ENCODE data around the gene TFCP2.

Gene TFCP2

DNA sequence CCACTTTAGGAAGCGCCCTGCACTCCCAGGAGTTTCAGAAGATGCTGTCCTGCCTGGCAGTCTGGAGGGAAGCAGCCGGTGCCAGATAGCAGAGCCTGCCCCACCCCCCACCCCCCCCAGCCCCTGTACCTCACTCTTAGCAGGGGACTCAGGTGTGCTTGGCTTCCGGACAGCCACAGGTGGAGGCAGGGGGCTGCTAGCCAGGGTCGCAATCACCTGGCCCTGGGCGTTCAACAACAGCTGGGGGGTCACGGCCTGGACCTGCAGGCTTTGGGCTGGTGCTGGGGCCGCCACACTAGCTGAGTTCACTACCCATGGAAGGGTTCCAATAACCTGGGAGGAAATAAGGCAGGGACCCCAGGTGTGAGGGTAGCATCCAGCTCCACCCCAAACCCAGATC lies 22.9 kb upstream of the TFCP2 start:
- H3K36me3 ChIP-seq (replicated peaks; ENCODE audit: low read depth, low read length) = no peaks in the 10 kb centered on the region
- no peaks in the 10 kb centered on the region for H4K20me1 ChIP-seq (ENCODE audit: insufficient read depth, low read length)
- no peak overlapping the region for H3K27ac ChIP-seq (ENCODE audit: low read length)
- H3K4me2 ChIP-seq (ENCODE audit: low read length) = no peak overlapping the region
- no peaks in the 10 kb centered on the region for H3K79me2 ChIP-seq (ENCODE audit: low read length)
- H2AFZ ChIP-seq (ENCODE audit: low read depth, low read length) = no peak overlapping the region
- TF ChIP-seq, protein P1, sequence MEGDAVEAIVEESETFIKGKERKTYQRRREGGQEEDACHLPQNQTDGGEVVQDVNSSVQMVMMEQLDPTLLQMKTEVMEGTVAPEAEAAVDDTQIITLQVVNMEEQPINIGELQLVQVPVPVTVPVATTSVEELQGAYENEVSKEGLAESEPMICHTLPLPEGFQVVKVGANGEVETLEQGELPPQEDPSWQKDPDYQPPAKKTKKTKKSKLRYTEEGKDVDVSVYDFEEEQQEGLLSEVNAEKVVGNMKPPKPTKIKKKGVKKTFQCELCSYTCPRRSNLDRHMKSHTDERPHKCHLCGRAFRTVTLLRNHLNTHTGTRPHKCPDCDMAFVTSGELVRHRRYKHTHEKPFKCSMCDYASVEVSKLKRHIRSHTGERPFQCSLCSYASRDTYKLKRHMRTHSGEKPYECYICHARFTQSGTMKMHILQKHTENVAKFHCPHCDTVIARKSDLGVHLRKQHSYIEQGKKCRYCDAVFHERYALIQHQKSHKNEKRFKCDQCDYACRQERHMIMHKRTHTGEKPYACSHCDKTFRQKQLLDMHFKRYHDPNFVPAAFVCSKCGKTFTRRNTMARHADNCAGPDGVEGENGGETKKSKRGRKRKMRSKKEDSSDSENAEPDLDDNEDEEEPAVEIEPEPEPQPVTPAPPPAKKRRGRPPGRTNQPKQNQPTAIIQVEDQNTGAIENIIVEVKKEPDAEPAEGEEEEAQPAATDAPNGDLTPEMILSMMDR (IDR thresholded peaks at IDR 0.05; ENCODE audit: low read depth, low read length) = no peak
- no peak for TF ChIP-seq EZH2phosphoT487 (IDR thresholded peaks at IDR 0.05; ENCODE audit: low read depth)
- H3K4me3 ChIP-seq (ENCODE audit: low read length) = no peak overlapping the region
- no peaks in the 10 kb centered on the region for H3K9me3 ChIP-seq (ENCODE audit: insufficient read depth, low read length)
- no peaks in the 10 kb centered on the region for H3K4me1 ChIP-seq (ENCODE audit: low read length)
- H3K27me3 ChIP-seq (ENCODE audit: low read depth, low read length) = no peaks in the 10 kb centered on the region
- H3K9ac ChIP-seq (ENCODE audit: low read length) = no peak overlapping the region

DNA sequence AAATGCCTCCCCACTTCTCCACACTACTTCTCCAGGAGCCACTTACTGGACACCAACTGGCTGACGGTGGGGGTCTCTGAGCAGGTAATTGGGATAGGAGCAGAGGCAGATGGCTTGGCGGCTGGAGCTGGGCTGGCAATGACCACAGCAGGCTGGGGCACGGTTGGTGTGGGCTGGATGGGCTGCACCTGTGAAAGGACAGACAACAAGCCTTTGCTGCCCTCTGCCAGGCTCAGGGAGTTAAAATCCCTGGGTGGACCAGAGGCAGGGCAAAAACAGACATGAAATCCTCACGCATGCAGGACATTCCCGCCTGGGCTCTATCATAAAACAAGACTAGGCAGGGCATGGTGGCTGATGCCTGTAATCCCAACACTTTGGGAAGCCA lies 19.3 kb upstream of the TFCP2 start:
- H3K9me3 ChIP-seq (ENCODE audit: insufficient read depth, low read length) = no peaks in the 10 kb centered on the region
- H3K4me3 ChIP-seq (ENCODE audit: low read length) = no peak overlapping the region
- no peak overlapping the region for H2AFZ ChIP-seq (ENCODE audit: low read depth, low read length)
- no peak overlapping the region for H3K27ac ChIP-seq (ENCODE audit: low read length)
- H4K20me1 ChIP-seq (ENCODE audit: insufficient read depth, low read length) = no peaks in the 10 kb centered on the region
- H3K27me3 ChIP-seq (ENCODE audit: low read depth, low read length) = no peaks in the 10 kb centered on the region
- H3K79me2 ChIP-seq (ENCODE audit: low read length) = no peaks in the 10 kb centered on the region
- H3K4me2 ChIP-seq (ENCODE audit: low read length) = no peak overlapping the region
- no peak overlapping the region for H3K9ac ChIP-seq (ENCODE audit: low read length)
- H3K4me1 ChIP-seq (ENCODE audit: low read length) = peaks cover 19% of the 10 kb centered on the region
- no peaks in the 10 kb centered on the region for H3K36me3 ChIP-seq (replicated peaks; ENCODE audit: low read depth, low read length)
- TF ChIP-seq EZH2phosphoT487 (IDR thresholded peaks at IDR 0.05; ENCODE audit: low read depth) = no peak

DNA sequence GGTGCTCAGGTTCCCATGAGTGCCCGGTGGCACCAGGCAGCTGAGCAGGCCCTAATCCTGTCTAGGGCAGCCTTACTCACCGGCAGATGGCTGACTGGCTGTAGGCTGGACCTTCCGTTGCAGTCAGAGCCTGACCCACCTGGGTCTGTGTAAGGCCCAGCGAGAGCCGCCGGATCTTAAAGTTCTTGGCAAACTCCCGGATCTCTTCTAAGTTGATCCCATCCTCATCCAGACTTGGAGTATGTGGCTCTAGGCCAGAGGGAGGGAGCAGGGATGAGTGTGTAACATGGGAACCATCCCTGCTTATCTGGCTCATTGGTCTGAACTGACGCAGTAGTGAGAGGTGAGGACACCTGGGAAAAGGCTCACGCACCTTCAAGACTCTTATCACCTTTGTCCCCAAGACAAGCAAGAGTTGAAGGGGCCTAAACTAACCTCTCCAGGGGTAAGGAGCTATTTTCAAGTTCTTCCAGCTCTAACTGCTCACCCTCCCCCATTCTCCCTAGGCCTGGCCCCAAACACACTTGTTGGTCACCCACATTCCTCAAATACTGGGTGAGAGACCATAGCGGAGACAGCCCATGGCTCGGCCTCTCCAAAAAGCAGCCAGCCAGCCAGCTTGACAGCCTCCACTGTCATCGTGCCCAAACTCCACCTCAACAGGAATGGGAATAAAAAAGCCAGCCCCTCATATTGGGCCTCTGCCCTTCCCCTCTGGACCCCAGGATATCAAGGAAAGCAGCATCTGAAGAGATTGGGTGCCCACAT lies 18.8 kb upstream of the TFCP2 start:
- Histone ChIP-seq H3K4me3 (ENCODE audit: low read length) (no peak overlapping the region), H3K4me2 (ENCODE audit: low read length) (no peak overlapping the region), H2AFZ (ENCODE audit: low read depth, low read length) (no peak overlapping the region), H3K9me3 (ENCODE audit: insufficient read depth, low read length) (no peaks in the 10 kb centered on the region), H3K9ac (ENCODE audit: low read length) (no peak overlapping the region), H3K27ac (ENCODE audit: low read length) (no peak overlapping the region), H3K79me2 (ENCODE audit: low read length) (no peaks in the 10 kb centered on the region), H3K27me3 (ENCODE audit: low read depth, low read length) (no peaks in the 10 kb centered on the region), H3K4me1 (ENCODE audit: low read length) (peaks cover 22% of the 10 kb centered on the region), H3K36me3 (replicated peaks; ENCODE audit: low read depth, low read length) (no peaks in the 10 kb centered on the region), H4K20me1 (ENCODE audit: insufficient read depth, low read length) (no peaks in the 10 kb centered on the region)
- no peak for TF ChIP-seq EZH2phosphoT487 (IDR thresholded peaks at IDR 0.05; ENCODE audit: low read depth)

DNA sequence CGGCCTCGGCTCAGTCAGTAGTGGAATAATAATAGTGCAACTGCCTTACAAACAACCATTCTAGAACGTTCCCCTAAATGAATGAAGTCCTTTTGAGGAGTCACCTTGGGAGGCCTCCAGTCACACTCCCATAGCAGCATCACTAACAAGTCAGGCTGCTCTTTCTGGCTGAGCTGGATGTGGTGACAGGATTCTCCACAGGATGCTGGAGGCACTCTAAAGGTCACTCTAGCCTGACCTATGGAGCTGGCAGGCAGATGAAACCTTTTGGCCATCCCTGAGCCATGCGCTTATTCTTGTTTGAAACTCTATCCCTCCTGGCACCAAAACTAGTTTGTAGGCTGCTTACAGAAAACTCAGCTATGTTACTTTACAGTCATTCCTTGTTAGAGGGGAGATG lies 17.9 kb upstream of the TFCP2 start:
- H3K9ac ChIP-seq (ENCODE audit: low read length) = no peak overlapping the region
- no peak overlapping the region for H2AFZ ChIP-seq (ENCODE audit: low read depth, low read length)
- H3K4me1 ChIP-seq (ENCODE audit: low read length) = peaks cover 22% of the 10 kb centered on the region
- TF ChIP-seq, protein P1 (IDR thresholded peaks at IDR 0.05; ENCODE audit: low read depth, low read length) = no peak
- no peak for TF ChIP-seq EZH2phosphoT487 (IDR thresholded peaks at IDR 0.05; ENCODE audit: low read depth)
- H3K9me3 ChIP-seq (ENCODE audit: insufficient read depth, low read length) = no peaks in the 10 kb centered on the region
- H3K27me3 ChIP-seq (ENCODE audit: low read depth, low read length) = no peaks in the 10 kb centered on the region
- H3K4me2 ChIP-seq (ENCODE audit: low read length) = no peak overlapping the region
- no peaks in the 10 kb centered on the region for H3K79me2 ChIP-seq (ENCODE audit: low read length)
- H3K36me3 ChIP-seq (replicated peaks; ENCODE audit: low read depth, low read length) = no peaks in the 10 kb centered on the region
- H3K4me3 ChIP-seq (ENCODE audit: low read length) = no peak overlapping the region
- H4K20me1 ChIP-seq (ENCODE audit: insufficient read depth, low read length) = no peaks in the 10 kb centered on the region
- no peak overlapping the region for H3K27ac ChIP-seq (ENCODE audit: low read length)

DNA sequence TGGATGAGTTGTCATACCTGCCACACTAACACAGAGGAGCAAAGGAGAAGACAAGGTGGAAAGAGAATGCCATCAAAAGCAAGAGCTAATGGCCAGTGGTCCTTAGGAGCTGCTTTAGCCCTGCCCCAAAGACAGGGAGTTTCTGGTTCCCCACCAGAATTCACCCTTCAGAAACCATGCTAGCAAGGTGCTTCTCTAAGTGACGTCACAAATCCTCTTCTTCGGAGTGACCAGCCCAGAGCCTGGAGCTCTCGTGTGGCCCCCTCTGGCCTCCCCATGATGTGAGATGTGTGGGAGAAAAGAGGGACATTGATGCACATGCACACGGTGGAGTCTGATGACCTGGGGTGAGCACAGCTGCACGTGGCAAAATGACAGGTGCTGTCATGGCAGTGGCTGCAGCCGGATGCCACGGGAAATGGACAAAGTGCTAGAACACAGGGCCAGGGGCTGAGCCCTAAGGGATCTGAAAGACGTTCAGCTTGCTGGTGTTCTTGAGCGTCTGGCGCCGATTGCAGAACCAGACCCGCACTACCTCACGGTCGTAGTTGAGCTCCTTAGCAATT lies 16.9 kb upstream of the TFCP2 start:
- H3K79me2 ChIP-seq (ENCODE audit: low read length) = no peaks in the 10 kb centered on the region
- no peak overlapping the region for H2AFZ ChIP-seq (ENCODE audit: low read depth, low read length)
- H3K27me3 ChIP-seq (ENCODE audit: low read depth, low read length) = no peaks in the 10 kb centered on the region
- H3K4me1 ChIP-seq (ENCODE audit: low read length) = peaks cover 22% of the 10 kb centered on the region
- no peak overlapping the region for H3K4me3 ChIP-seq (ENCODE audit: low read length)
- no peaks in the 10 kb centered on the region for H3K9me3 ChIP-seq (ENCODE audit: insufficient read depth, low read length)
- no peak overlapping the region for H3K27ac ChIP-seq (ENCODE audit: low read length)
- TF ChIP-seq, protein P1 (IDR thresholded peaks at IDR 0.05; ENCODE audit: low read depth, low read length) = no peak
- no peak for TF ChIP-seq EZH2phosphoT487 (IDR thresholded peaks at IDR 0.05; ENCODE audit: low read depth)
- no peaks in the 10 kb centered on the region for H4K20me1 ChIP-seq (ENCODE audit: insufficient read depth, low read length)
- H3K36me3 ChIP-seq (replicated peaks; ENCODE audit: low read depth, low read length) = no peaks in the 10 kb centered on the region
- no peak overlapping the region for H3K4me2 ChIP-seq (ENCODE audit: low read length)
- H3K9ac ChIP-seq (ENCODE audit: low read length) = no peak overlapping the region
